ENCODE results near the gene C14orf39. TPM values are rescaled to one million over a fixed set of nuclear protein-coding genes. Genes with fewer than 3 reads are reported as not detected.

The C14orf39 gene
- total RNA-seq, 2 donors from 2014 or later: not detected

DNA sequence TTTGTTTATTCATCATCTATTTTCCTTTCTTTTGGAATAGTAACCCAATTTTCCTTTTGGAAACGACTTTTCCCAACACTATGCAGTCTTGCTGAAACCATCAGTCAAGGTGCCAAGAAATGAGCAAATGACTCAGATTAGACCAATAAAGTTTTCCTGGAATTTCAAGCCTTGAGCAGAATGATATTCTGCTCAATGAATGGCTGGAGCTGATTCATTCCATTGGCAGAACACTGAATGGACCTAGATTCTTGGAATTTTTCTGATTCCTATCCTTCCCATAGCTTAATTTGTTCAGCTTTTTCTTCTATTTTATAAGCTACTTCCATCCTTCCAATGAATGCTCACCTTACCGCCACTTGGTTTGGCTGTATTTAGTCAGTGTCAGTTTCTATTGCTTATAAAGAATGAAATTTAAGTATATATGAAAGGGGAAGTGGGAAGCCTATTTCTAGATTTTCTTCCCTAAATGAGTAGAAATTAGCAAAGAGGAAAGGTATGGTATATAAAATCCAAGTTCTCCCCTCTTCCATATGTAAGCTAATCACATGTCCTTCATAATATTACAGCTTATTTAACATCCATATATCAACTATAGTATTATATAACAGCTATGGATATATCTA is 89.0 kb downstream of the C14orf39 start:
- TF ChIP-seq, protein P1, sequence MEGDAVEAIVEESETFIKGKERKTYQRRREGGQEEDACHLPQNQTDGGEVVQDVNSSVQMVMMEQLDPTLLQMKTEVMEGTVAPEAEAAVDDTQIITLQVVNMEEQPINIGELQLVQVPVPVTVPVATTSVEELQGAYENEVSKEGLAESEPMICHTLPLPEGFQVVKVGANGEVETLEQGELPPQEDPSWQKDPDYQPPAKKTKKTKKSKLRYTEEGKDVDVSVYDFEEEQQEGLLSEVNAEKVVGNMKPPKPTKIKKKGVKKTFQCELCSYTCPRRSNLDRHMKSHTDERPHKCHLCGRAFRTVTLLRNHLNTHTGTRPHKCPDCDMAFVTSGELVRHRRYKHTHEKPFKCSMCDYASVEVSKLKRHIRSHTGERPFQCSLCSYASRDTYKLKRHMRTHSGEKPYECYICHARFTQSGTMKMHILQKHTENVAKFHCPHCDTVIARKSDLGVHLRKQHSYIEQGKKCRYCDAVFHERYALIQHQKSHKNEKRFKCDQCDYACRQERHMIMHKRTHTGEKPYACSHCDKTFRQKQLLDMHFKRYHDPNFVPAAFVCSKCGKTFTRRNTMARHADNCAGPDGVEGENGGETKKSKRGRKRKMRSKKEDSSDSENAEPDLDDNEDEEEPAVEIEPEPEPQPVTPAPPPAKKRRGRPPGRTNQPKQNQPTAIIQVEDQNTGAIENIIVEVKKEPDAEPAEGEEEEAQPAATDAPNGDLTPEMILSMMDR (IDR thresholded peaks at IDR 0.05): no peak
- H3K27me3 ChIP-seq: no peaks in the 10 kb centered on the region
- intact Hi-C loops (cut with DNase I): no loop called here
- no peaks in the 10 kb centered on the region for H3K9me3 ChIP-seq
- no peaks in the 10 kb centered on the region for H3K36me3 ChIP-seq
- no peak overlapping the region for H3K9ac ChIP-seq (ENCODE audit: low read depth in 2 of 2, low read length in 2 of 2)
- H3K4me1 ChIP-seq: no peaks in the 10 kb centered on the region
- H3K4me3 ChIP-seq: no peak overlapping the region
- no peak overlapping the region for H3K27ac ChIP-seq
- no peak for DNase-seq

Other genes starting within 250 kb of the C14orf39 start
- gene PPM1A, start 236.8 kb downstream of the C14orf39 start, total RNA-seq: 100 to 1,000 TPM in 1 of 2 donors, 10 to 100 TPM in 1; 63.0 to 126 TPM
- not detected for gene SIX6, start 23.1 kb upstream of the C14orf39 start, total RNA-seq
- not detected for gene SIX1, start 163.4 kb upstream of the C14orf39 start, total RNA-seq
- gene SIX4, start 238.3 kb upstream of the C14orf39 start, total RNA-seq: under 1 TPM; 0.15 to 0.27 TPM
- 10 to 100 TPM; 14.5 to 15.4 TPM for gene MNAT1, start 248.7 kb upstream of the C14orf39 start, total RNA-seq

All from colonic mucosa (tissue), 4 donors.